Thyroid gland (tissue), 4 donors: ENCODE results near the gene GPSM1. TPM values are rescaled to one million over a fixed set of nuclear protein-coding genes. Genes with fewer than 3 reads are reported as not detected.

Experiments used
- DNase-seq, 2 donors: peaks; one replicate each; pipeline ENCODE4 v3.0.0-alpha.2; 2019
- H3K27ac ChIP-seq, 3 donors: fragments of 200-600 bp; sonication (generic); 1 replicate in 2 of 3; 2 replicates in 1 of 3; pipeline ENCODE4 v1.5.1; 2016 to 2019; ENCODE audit warnings: mild to moderate bottlenecking in 1 of 3, moderate library complexity in 1 of 3
- H3K27me3 ChIP-seq: fragments of 200-600 bp; sonication (generic); one replicate; pipeline ENCODE4 v1.5.1; 2019
- H3K36me3 ChIP-seq, 2 donors: fragments of 200-600 bp; sonication (generic); one replicate each; pipeline ENCODE4 v1.5.1; 2016 to 2019
- H3K4me1 ChIP-seq, 2 donors: fragments of 200-600 bp; sonication (generic); one replicate each; pipeline ENCODE4 v1.5.1; 2017 to 2019
- H3K4me3 ChIP-seq, 3 donors: fragments of 200-600 bp; sonication (generic); replicated peaks in 1 of 3; 1 replicate in 2 of 3; 2 replicates in 1 of 3; pipeline ENCODE4 v1.5.1; 2016; ENCODE audit warnings: mild to moderate bottlenecking in 1 of 3
- H3K9me3 ChIP-seq: fragments of 200-600 bp; sonication (generic); one replicate; pipeline ENCODE4 v1.5.1; 2017
- POLR2A ChIP-seq, 2 donors: fragments of 450-650 bp; IDR thresholded peaks; one replicate each; pipeline ENCODE4 v1.6.1; 2017; ENCODE audit warnings: antibody characterized with exemption in 2 of 2, mild to moderate bottlenecking in 2 of 2, moderate library complexity in 1 of 2
- WGBS, 2 donors: methylation state at CpG; one replicate each; pipeline ENCODE4 v1.1.5; 2017; 5-methylcytosine and 5-hydroxymethylcytosine counted together
- intact Hi-C: fragments of 100-400 bp; cut with DNase I; formaldehyde crosslinking; loops from one replicate; pipeline ENCODE4 v1.15.1; 2023
- total RNA-seq, 4 donors: library from RNA; depleted of rRNA; stranded (reverse); fragments of >200 nt; gene quantifications; one replicate each; pipeline ENCODE4 v1.2.3, GENCODE V29; 2016
- TF ChIP-seq, protein P1 (sequence below), 6 experiments: fragments of 200-600 bp in 3 of 6; fragments of 450-650 bp in 3 of 6; sonication (generic) in 3 of 6; IDR thresholded peaks; one replicate each; pipeline ENCODE4 v1.5.1; 2016 to 2019; ENCODE audit warnings: antibody characterized with exemption in 6 of 6, mild to moderate bottlenecking in 2 of 6, inconsistent platforms in 1 of 6, moderate library complexity in 1 of 6

GPSM1 gene
- total RNA-seq, 4 donors from 2014 or later, result 5.9 to 18.1 (median 12.2) TPM

DNA sequence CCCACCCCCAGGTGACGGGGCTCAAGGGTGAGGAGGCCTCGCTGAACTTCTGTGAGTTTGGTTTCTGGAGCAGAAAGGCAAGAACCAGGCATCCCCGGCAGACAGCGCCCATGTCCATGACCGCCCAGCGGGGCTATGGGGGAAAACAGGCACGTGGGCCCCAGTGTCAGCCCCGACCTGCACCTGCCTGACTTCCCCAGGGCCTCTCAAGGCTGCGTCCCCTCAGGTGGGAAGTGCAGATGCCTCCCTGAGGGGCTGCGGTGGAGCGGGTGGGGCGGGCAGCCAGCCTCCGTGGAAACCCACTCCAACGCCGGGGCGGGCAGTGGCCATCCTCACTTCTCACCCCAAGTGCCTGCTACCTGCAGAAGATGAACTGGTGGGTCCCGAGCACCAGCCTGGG is 53.0 kb downstream of the GPSM1 start:
- Histone ChIP-seq H3K4me3 (no peak overlapping the region), H3K4me1 (no peaks in the 10 kb centered on the region), H3K36me3 (peaks cover 29 to 36% of the 10 kb centered on the region in 2 donors), H3K27ac (no peak overlapping the region), H3K27me3 (no peaks in the 10 kb centered on the region), H3K9me3 (no peaks in the 10 kb centered on the region)
- TF ChIP-seq POLR2A (IDR thresholded peaks at IDR 0.05), result no peak
- TF ChIP-seq, protein P1, sequence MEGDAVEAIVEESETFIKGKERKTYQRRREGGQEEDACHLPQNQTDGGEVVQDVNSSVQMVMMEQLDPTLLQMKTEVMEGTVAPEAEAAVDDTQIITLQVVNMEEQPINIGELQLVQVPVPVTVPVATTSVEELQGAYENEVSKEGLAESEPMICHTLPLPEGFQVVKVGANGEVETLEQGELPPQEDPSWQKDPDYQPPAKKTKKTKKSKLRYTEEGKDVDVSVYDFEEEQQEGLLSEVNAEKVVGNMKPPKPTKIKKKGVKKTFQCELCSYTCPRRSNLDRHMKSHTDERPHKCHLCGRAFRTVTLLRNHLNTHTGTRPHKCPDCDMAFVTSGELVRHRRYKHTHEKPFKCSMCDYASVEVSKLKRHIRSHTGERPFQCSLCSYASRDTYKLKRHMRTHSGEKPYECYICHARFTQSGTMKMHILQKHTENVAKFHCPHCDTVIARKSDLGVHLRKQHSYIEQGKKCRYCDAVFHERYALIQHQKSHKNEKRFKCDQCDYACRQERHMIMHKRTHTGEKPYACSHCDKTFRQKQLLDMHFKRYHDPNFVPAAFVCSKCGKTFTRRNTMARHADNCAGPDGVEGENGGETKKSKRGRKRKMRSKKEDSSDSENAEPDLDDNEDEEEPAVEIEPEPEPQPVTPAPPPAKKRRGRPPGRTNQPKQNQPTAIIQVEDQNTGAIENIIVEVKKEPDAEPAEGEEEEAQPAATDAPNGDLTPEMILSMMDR (IDR thresholded peaks at IDR 0.05), result no peak
- no peak for DNase-seq
- intact Hi-C loops, result no loop called here
- WGBS, 2 donors, result 94 to 96% methylated on average over 13 to 15 of the region's 17 CpGs

DNA sequence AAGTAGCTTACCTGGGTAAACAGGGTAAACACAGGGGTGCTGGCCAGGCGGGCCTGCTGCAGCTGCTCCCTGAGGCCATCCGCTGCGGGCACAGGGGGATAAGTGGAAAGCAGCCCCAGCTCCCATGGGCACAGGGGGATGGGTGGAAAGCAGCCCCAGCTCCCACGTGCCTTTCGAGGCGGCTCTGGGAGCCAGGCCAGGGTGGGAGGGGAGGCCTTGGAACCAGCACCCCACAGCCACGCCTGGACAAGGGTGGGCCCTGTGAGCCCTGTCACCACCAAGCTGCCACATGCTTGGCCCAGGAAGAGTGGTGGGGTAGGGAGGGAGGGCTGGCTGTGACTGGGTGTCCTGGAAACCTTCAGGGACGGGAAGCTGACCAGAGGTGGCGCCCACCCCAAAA is 54.0 kb downstream of the GPSM1 start:
- TF ChIP-seq POLR2A (IDR thresholded peaks at IDR 0.05), result no peak
- TF ChIP-seq, protein P1 (IDR thresholded peaks at IDR 0.05), result no peak
- WGBS, 2 donors, result 90 to 94% methylated on average over 6 to 7 of the region's 9 CpGs
- H3K27me3 ChIP-seq, result no peaks in the 10 kb centered on the region
- H3K4me3 ChIP-seq, result no peak overlapping the region
- no peaks in the 10 kb centered on the region for H3K4me1 ChIP-seq
- H3K36me3 ChIP-seq, result peaks cover 29 to 42% of the 10 kb centered on the region in 2 donors
- no peak overlapping the region for H3K27ac ChIP-seq
- no peak for DNase-seq
- H3K9me3 ChIP-seq, result no peaks in the 10 kb centered on the region
- intact Hi-C loops, result no loop called here

DNA sequence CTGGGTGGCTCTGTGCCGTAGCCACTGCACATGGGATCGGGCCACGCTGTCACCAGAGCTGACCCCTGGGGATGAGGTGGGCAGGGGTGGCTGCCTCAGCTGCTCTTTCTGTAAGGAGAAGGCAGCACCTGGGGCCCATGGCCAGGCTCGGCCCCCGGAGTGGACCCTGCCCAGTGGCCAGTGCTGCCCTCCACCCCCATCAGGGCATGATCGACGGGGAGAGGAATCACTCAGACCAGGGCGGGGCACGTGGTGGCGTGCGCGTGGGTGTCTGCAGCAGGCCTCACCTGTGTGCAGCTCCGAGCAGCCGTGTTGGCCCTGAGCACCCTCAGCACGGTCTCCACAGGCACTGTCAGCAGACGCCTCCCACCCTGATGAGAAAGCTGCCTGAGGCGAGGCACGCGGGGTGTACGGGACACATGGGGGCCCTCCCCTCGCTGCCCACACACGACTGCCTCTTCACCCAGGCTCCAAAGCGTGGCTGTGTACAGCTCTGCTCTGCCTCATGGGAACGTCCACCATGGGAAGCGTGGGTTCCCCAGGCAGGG is 54.7 kb downstream of the GPSM1 start:
- WGBS, 2 donors, result 89% methylated on average over 15 of the region's 25 CpGs; no CpG with 5 or more reads in 1 of the 2 donors
- no peak overlapping the region for H3K27ac ChIP-seq
- DNase-seq, result no peak
- TF ChIP-seq, protein P1 (IDR thresholded peaks at IDR 0.05), result no peak
- no peak for TF ChIP-seq POLR2A (IDR thresholded peaks at IDR 0.05)
- intact Hi-C loops, result no loop called here
- H3K4me1 ChIP-seq, result no peaks in the 10 kb centered on the region
- no peaks in the 10 kb centered on the region for H3K9me3 ChIP-seq
- H3K27me3 ChIP-seq, result no peaks in the 10 kb centered on the region
- H3K4me3 ChIP-seq, result no peak overlapping the region
- peaks cover 32 to 46% of the 10 kb centered on the region in 2 donors for H3K36me3 ChIP-seq

DNA sequence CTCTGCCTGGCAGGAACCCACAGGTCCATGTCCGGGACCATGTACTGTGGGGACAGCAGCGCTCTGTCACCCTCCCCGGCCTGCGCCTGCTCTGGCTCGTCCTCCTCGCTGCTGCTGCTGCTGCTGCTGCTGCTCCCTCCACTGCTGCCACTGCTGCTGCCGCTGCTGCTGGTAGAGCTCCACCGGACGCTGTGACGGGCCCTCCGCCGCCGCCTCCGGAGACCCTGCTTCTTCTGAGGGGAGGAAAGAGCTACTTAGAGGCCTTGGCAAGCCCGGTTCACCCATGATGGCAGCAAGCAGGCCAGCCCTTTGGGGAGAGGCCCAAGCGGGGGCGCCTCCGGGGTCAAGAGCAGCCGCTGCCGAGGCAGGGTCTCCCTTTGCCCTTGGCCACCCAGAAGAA is 56.1 kb downstream of the GPSM1 start:
- no peaks in the 10 kb centered on the region for H3K27me3 ChIP-seq
- no peaks in the 10 kb centered on the region for H3K9me3 ChIP-seq
- 94 to 96% methylated on average over 18 to 19 of the region's 20 CpGs for WGBS, 2 donors
- DNase-seq, result no peak
- no peak for TF ChIP-seq POLR2A (IDR thresholded peaks at IDR 0.05)
- TF ChIP-seq, protein P1 (IDR thresholded peaks at IDR 0.05), result no peak
- peaks cover 41 to 57% of the 10 kb centered on the region in 2 donors for H3K36me3 ChIP-seq
- intact Hi-C loops, result no loop called here
- H3K4me3 ChIP-seq, result no peak overlapping the region
- no peak overlapping the region for H3K27ac ChIP-seq
- no peaks in the 10 kb centered on the region for H3K4me1 ChIP-seq

DNA sequence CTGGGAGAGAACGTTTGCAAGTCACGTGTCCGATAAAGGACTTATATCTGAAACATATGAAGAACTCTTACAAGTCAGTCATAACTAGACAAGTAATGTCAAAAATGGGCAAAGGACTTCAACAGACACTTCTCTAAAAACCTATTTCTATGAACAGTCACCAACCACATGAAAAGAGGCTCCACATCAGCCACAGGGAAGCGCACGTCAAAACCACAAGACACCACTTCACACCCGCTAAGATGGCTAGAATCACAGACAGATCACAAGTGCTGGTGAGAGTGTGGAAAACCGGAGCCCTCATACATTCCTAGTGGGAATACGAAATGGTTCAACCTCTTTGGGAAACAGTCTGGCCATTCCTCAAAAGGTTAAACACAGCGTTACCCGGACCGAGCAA is 57.7 kb downstream of the GPSM1 start:
- TF ChIP-seq POLR2A (IDR thresholded peaks at IDR 0.05), result no peak
- 91 to 92% methylated on average over 11 of the region's 11 CpGs for WGBS, 2 donors
- no peak overlapping the region for H3K4me3 ChIP-seq

More for the DNA sequence above, 57.7 kb downstream of the GPSM1 start:
- DNase-seq, result no peak
- H3K4me1 ChIP-seq, result no peaks in the 10 kb centered on the region
- no peak overlapping the region for H3K27ac ChIP-seq
- peaks cover 29 to 67% of the 10 kb centered on the region in 2 donors for H3K36me3 ChIP-seq
- intact Hi-C loops, result no loop called here
- no peaks in the 10 kb centered on the region for H3K9me3 ChIP-seq
- H3K27me3 ChIP-seq, result no peaks in the 10 kb centered on the region
